Stimulated activated CD4-positive, alpha-beta T cell treated with anti-CD3 and anti-CD28 coated beads, TNF-alpha, amount 100 ng/mL, for 4 hours (primary cell): ENCODE data around the gene ALPG.

Experiments used
- DNase-seq, 3 experiments: peaks; one replicate each; pipeline ENCODE4 v3.0.0-alpha.2; 2020; ENCODE audit warnings: low read depth in 3 of 3

Gene ALPG

DNA sequence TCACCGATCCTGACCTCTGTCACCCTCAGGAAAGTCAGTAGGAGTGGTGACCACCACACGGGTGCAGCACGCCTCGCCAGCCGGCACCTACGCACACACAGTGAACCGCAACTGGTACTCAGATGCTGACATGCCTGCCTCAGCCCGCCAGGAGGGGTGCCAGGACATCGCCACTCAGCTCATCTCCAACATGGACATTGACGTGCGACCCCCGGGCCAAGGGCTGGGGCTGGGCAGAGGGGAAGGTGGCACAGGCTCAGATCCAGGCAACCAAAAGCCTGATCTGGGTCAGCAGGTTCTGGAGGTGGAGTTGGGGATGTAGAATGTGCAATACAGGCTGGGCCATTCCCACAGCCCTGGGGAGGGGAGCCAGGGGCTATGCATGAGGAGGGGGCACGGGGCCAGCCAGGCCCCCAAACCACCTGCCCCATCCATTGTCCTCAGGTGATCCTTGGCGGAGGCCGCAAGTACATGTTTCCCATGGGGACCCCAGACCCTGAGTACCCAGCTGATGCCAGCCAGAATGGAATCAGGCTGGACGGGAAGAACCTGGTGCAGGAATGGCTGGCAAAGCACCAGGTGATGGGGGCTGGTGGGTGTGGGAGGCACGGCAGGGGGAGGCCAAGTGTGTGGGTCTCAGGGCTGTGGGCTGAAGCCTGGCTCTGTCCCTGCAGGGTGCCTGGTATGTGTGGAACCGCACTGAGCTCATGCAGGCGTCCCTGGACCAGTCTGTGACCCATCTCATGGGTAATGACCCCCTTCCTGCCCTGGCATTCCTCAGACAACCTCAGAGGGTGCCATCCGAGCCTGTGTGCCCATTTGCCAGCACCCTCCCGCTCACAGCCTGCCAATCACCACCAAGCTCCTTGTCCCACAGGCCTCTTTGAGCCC lies 50.7 kb downstream of the ALPG start:
- DNase-seq, result no peak

DNA sequence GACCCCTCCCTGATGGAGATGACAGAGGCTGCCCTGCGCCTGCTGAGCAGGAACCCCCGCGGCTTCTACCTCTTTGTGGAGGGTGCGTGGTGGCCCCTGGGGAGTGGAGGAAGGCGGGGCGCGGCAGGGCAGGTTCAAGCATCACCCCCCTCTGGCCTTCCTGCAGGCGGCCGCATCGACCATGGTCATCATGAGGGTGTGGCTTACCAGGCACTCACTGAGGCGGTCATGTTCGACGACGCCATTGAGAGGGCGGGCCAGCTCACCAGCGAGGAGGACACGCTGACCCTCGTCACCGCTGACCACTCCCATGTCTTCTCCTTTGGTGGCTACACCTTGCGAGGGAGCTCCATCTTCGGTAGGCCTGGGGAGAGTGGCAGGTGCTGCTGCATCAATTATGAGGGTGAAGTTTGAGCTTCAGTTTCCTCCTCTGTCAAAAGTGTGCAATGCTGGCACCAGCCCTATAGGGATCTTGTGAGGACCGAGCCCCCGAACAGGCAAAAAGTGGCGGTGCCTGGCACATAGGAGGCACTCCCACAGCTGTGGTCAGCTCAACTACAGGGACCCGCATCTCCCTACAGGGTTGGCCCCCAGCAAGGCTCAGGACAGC lies 51.5 kb downstream of the ALPG start:
- no peak for DNase-seq

DNA sequence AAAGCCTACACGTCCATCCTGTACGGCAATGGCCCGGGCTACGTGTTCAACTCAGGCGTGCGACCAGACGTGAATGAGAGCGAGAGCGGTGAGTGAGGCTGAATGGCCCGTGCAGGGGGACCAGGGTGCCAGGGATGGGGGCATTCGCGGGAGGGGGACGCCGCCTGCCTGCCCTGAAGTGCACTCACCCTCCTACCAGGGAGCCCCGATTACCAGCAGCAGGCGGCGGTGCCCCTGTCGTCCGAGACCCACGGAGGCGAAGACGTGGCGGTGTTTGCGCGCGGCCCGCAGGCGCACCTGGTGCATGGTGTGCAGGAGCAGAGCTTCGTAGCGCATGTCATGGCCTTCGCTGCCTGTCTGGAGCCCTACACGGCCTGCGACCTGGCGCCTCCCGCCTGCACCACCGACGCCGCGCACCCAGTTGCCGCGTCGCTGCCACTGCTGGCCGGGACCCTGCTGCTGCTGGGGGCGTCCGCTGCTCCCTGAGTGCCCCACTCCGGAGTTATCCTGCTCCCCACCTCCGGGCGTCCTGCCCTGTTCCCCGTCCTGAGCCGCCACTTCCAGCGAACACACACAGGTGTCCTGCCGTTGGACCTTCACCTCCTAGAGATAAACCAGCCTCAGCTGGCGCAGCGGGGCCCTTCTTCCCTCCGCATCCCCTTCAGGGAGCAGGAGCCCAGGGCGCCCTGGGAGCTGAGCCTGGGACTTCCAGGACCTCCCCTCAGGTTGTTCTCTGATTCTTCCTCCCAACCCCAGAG lies 52.2 kb downstream of the ALPG start:
- no peak for DNase-seq

DNA sequence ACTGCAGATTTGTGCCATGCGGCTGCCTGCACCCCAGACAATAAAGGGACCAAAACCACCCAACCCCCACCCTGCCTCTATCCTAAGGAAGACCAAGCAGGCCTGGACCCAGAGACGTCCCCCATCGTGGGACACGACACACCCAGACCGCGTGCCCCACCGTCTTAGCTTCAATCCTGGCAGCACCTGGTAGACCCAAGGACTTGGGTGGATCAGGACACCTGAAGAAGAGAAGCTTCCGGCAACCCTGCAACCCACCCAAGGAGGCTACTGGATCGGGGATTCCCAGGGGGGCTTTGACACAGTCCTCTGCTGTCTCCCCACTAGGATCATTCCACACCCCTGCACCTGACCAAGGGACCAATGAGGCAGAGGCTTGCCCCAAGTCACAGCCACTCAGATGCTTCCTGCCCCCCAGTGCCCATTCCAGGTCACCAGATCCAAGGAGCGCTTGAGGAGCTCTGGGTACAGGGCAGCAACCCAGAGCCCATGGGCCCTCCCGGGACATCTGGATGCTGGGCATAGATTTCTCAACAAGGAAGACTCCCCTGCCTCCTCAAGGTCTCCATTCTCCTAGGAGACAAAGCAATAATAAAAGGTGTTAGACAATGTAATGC lies 52.9 kb downstream of the ALPG start:
- no peak for DNase-seq

DNA sequence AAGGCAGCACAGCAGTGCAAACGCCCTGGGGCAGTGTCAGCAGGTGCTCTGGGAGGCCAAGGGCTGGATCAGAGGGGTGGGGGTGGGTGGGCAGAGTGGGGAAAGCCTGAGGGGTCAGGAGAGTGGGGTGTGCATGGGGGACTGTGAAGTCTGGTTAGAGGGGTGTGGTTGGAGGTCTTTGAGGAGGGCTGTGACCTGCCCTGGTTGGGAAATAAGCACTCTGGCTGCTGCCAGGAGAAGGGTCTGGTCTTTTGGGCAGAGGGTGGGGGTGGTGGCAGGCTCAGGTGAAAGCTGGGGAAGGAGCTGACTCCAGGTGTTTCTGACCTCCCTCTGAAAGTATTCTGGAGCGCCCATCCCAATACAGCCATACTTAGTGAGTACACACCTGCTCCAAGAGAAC lies 53.5 kb downstream of the ALPG start:
- DNase-seq, result no peak
